ENCODE measurements around the gene EVA1C.
A peak's percentile ranks its signal among the peaks of the same experiment; 100 is the strongest.
"Not testable (repeated sequence)": the region's sequence is repeated elsewhere in the genome, so short reads cannot be mapped to it uniquely, and the experiment has no call there.

EVA1C gene, protein sequence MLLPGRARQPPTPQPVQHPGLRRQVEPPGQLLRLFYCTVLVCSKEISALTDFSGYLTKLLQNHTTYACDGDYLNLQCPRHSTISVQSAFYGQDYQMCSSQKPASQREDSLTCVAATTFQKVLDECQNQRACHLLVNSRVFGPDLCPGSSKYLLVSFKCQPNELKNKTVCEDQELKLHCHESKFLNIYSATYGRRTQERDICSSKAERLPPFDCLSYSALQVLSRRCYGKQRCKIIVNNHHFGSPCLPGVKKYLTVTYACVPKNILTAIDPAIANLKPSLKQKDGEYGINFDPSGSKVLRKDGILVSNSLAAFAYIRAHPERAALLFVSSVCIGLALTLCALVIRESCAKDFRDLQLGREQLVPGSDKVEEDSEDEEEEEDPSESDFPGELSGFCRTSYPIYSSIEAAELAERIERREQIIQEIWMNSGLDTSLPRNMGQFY

DNA sequence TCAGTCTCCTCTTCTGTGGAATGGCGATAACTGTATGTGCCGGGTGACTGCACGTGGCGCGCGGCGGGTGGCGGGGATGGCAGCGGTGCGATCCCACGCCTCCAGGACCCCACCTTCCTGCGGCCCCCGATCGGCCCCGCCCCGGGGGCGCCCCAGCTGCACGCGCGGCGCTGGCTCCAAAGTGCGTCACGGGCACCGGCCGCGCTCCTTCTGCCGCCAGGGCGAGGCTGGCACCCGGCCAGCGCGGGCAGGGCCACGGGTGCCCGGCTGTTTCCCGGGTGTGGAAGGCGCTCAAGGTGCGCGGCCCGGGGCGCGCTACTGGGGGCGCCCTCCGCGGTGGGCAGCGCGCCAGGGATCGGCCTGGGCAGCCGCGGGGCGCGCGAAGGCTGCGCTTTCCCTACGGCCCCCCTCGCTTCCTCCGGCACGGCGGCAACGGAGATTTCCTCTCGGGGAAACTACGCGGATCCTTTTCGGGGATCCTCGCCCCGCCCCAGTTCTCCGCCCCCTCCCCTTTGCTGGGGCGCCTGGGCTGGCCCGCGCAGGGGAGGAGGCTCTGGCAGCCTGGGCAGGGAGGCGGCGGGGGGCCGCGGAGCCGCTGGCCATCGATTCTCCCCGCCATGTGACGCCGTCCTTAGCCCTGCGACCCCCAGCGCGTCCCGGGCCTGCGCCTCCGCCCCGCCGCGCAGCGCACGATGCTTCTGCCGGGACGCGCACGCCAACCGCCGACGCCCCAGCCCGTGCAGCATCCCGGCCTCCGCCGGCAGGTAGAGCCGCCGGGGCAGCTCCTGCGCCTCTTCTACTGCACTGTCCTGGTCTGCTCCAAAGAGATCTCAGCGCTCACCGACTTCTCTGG, at the start of gene EVA1C:
Gene EVA1C, plus strand, starts transcription at position 545 of the 853 bp plus-strand sequence. Its CDS starts 148 bp downstream, at position 693.
- Mint-ChIP-seq H3K36me3 (no peaks in the 10 kb centered on the region), H3K4me1 (peaks cover 14% of the 10 kb centered on the region), H3K9me3 (no peaks in the 10 kb centered on the region), H3K27ac (peak within 1 kb of the TSS; percentile 77), H3K4me3 (peak within 1 kb of the TSS; percentile 90), H3K27me3 (peaks cover 67% of the 10 kb centered on the region)
- peak; percentile 55 for ATAC-seq

DNA sequence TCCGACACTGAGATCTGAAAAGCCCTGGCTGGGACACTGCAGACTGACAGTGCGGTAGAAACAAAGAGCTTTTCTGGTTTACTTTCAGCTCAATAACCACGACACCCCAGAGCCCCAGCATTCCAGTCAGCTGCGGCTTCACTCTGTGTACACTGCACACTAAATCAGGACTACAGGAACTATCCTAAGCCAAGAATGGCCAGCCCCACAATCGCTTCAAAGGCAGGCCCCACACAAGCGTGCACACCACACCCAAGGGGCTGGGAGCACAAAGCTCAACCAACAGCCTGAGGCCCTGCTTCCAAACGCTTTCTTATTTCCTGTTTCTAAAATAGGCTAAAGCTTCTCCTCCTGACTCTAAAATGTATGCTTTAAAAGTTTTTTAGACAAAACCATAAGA, 48.1 kb upstream of the EVA1C start:
- Mint-ChIP-seq H3K9me3 (no peaks in the 10 kb centered on the region), H3K27me3 (no peaks in the 10 kb centered on the region), H3K36me3 (peaks cover 93% of the 10 kb centered on the region), H3K4me1 (no peaks in the 10 kb centered on the region), H3K4me3 (no peak overlapping the region), H3K27ac (no peak overlapping the region)
- ATAC-seq, result no peak

DNA sequence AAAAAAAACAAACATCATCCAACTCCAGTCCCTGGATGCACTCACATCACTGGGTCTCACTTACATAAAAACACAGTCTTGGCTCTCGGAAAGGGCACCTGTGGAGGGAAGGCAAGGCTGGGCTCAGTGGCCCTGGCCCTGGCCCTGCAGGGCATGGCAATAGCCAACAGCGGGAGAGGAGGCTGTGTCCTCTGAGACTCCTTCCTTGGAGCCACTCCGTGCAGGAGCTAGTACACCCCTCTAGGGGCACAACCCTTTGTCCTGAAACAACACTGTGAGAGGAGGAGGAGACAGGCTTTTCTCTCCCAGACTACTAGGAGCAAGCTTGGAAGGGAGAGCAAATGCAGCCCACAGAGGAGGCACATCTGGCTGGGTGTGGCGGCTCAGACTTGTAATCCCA, 47.7 kb upstream of the EVA1C start:
- no peak for ATAC-seq
- H3K36me3 Mint-ChIP-seq, result peaks cover 89% of the 10 kb centered on the region
- H3K4me1 Mint-ChIP-seq, result no peaks in the 10 kb centered on the region
- no peak overlapping the region for H3K4me3 Mint-ChIP-seq
- H3K27ac Mint-ChIP-seq, result no peak overlapping the region
- H3K27me3 Mint-ChIP-seq, result no peaks in the 10 kb centered on the region
- no peaks in the 10 kb centered on the region for H3K9me3 Mint-ChIP-seq

DNA sequence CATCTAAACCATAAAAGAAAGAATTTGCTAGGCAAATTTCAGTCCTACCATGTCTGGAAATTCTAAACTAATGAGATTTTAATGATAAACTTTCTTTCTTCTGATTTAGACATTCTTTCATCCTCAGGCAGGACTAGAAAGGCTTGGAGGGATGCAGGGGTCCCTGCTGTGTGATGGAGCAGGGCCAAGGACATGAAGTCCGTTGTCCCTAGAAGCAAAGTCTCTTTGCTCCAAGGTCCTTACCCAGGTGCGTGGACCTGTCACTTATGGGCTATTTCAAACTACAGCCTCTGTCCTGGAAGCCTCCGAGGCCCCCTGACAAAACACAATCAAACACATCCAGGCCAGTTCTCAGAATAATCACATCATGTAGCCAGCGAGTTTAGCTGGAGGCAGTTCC, 46.3 kb upstream of the EVA1C start:
- H3K4me1 Mint-ChIP-seq, result no peaks in the 10 kb centered on the region

DNA sequence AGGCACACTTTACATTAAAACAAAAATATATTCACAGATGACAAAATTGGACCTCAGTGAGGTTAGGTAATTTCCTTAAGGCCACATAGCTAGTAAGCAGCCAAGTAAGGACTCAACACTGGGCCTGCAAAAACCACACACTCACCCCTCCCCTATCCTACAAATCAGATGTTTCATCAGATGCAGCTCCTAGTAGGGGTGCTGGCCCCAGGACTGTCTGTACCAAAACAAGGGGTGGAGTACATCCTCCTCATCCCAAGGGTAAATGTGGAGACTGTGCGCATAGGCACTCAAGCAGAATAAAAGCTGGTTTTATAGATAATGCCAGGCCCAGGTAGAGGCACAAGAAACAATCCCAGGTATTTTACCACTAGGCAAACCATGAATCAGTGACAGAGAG, 45.3 kb upstream of the EVA1C start:
- Mint-ChIP-seq H3K27ac (no peak overlapping the region), H3K4me1 (no peaks in the 10 kb centered on the region), H3K36me3 (peaks cover 83% of the 10 kb centered on the region), H3K4me3 (no peak overlapping the region), H3K9me3 (no peaks in the 10 kb centered on the region), H3K27me3 (no peaks in the 10 kb centered on the region)
- ATAC-seq, result no peak

More for the DNA sequence above, 46.3 kb upstream of the EVA1C start:
- no peak for ATAC-seq
- H3K27me3 Mint-ChIP-seq, result no peaks in the 10 kb centered on the region
- H3K36me3 Mint-ChIP-seq, result peaks cover 83% of the 10 kb centered on the region
- no peaks in the 10 kb centered on the region for H3K9me3 Mint-ChIP-seq
- no peak overlapping the region for H3K4me3 Mint-ChIP-seq
- no peak overlapping the region for H3K27ac Mint-ChIP-seq

DNA sequence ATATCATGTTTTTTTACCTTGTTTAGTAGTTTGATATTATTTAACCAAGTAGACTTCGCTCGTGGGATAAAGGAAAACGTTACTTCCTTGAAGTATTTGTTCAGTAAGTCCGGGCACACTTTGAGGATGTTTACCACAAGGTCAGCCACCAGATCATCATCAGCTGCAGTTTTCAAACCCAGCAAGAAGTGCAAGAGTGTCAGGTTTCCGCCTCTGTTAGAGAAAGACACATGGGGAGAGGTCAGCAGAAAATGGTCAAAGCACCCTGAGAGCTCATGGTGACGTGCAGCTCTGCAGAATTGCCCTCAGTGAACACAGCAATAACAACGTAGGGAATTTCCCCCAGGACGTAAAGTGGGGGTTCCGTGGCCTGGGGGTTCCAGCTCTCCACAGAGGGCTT, 44.1 kb upstream of the EVA1C start:
- peaks cover 86% of the 10 kb centered on the region for H3K36me3 Mint-ChIP-seq
- no peak overlapping the region for H3K4me3 Mint-ChIP-seq
- ATAC-seq, result no peak
- no peak overlapping the region for H3K27ac Mint-ChIP-seq
- no peaks in the 10 kb centered on the region for H3K9me3 Mint-ChIP-seq
- no peaks in the 10 kb centered on the region for H3K4me1 Mint-ChIP-seq
- no peaks in the 10 kb centered on the region for H3K27me3 Mint-ChIP-seq

DNA sequence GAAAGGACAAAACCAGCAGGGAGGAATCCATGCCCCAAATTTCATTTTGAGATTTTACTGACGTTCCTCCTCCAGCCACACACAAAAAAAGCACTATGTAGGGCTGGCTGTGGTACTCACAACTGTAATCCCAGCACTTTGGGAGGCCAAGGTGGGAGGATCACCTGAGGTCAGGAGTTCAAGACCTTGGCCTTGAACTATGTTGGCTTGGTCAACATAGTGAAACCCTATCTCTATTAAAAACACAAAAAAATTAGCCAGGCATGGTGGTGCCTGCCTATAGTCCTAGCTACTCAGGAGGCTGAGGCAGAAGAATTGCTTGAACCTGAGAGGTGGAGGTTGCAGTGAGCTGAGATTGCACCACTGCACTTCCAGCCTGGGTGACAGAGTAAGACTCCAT, 43.5 kb upstream of the EVA1C start:
- not testable (repeated sequence) for H3K27me3 Mint-ChIP-seq, H3K4me3 Mint-ChIP-seq, ATAC-seq, H3K4me1 Mint-ChIP-seq, H3K27ac Mint-ChIP-seq, H3K9me3 Mint-ChIP-seq
- H3K36me3 Mint-ChIP-seq, result peaks cover 80% of the 10 kb centered on the region

DNA sequence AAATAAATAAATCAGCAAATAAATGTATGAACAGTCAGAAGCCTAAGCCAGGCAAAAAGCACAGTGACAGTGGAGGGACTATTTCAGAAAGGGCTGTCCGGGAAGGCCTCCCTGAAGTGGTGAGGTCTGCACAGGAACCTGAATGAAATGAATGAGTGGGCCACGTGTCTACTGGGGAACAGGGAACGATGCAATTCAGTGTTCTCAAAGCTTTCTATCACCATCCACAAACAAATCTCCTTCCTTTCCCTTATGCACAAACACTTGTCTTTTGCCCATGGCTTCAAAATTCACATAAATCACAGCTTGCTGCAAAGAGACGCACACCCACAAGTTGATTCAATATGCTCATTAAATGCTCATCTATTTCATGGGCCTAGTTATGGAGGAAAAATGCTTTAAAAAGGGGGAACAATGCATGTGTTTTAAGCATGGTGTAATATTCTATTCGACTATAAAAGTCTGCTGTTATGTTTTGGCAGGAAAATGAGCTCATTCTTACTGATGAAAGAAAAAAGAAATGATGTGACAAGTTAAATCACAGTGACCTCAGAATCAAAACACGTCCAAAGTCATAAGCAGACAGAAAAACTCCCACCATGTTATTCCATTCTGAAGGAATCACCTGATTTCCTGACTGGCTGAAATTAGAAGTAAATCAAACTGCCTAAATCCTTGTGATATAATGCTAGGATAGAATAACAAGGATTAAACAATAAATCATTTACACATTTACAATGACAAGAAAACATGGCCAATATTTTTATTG, 41.3 kb upstream of the EVA1C start:
- H3K36me3 Mint-ChIP-seq, result peaks cover 66% of the 10 kb centered on the region
- H3K27ac Mint-ChIP-seq, result no peak overlapping the region
- no peaks in the 10 kb centered on the region for H3K4me1 Mint-ChIP-seq
- no peak overlapping the region for H3K4me3 Mint-ChIP-seq
- H3K9me3 Mint-ChIP-seq, result no peaks in the 10 kb centered on the region
- ATAC-seq, result no peak
- H3K27me3 Mint-ChIP-seq, result no peaks in the 10 kb centered on the region

DNA sequence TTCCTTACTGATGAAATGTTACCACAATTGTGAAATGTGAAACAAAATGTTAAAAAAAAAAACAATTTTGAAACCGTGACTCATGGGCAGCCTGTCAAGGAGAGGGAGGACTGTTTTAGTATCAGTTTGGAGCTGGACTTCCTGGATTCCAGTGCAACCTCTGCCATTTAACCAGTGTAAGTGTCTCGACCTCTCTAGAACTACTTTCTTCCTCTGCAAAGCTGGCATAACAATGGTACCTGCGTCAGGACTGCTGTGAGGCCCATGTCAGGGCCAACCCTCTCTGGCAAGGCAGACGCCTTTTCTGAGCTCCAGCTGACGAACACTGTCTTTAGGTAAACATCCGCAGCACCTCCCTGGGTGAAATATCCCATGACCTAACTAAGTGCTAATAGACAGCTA, 40.6 kb upstream of the EVA1C start:
- no peaks in the 10 kb centered on the region for H3K4me1 Mint-ChIP-seq
- peaks cover 66% of the 10 kb centered on the region for H3K36me3 Mint-ChIP-seq
- H3K4me3 Mint-ChIP-seq, result no peak overlapping the region
- no peaks in the 10 kb centered on the region for H3K27me3 Mint-ChIP-seq
- H3K27ac Mint-ChIP-seq, result no peak overlapping the region
- ATAC-seq, result no peak
- no peaks in the 10 kb centered on the region for H3K9me3 Mint-ChIP-seq

DNA sequence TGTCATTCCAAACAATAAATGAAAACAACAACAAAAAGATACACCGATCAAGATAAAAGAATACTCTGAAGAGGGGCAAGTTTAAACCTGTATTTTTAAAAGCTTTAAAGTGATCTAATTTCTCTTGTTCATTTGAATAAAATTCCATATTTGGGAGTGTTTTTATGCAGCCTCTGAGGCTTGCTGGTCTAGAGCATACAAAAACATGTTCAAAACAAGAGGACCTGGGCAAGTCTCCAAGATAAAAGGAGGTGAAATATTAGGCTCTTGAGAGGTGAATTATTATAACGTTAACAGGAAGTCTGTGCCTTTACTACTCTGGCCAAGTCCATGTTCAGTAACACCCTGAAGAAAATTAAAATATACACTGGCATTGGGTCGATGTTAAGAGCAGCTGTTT, 39.8 kb upstream of the EVA1C start:
- Mint-ChIP-seq H3K27ac (no peak overlapping the region), H3K9me3 (no peaks in the 10 kb centered on the region), H3K4me3 (no peak overlapping the region), H3K27me3 (no peaks in the 10 kb centered on the region), H3K36me3 (peaks cover 66% of the 10 kb centered on the region), H3K4me1 (no peaks in the 10 kb centered on the region)
- ATAC-seq, result no peak

DNA sequence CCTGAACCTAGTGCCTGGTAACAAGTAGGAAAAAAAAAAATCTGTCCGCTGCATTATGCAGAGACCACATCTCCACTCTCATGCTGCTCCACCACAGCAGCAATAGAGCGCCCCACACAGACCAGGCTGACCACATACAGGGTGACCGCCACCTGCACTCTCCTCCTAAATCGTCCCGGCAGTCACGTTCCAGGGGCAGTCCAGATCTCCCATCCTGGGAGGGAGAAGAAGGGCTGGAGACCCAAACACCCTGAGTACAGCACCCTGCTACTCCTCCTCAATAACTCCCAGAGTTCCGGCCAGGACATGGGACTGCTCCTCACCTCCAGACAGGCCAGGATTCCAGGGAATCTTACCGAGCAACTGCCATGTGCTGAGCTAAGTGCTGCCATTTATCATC, 35.0 kb upstream of the EVA1C start:
- no peak overlapping the region for H3K4me3 Mint-ChIP-seq
- H3K36me3 Mint-ChIP-seq, result peaks cover 63% of the 10 kb centered on the region
- no peaks in the 10 kb centered on the region for H3K4me1 Mint-ChIP-seq
- no peaks in the 10 kb centered on the region for H3K27me3 Mint-ChIP-seq
- ATAC-seq, result no peak
- H3K9me3 Mint-ChIP-seq, result no peaks in the 10 kb centered on the region
- no peak overlapping the region for H3K27ac Mint-ChIP-seq

DNA sequence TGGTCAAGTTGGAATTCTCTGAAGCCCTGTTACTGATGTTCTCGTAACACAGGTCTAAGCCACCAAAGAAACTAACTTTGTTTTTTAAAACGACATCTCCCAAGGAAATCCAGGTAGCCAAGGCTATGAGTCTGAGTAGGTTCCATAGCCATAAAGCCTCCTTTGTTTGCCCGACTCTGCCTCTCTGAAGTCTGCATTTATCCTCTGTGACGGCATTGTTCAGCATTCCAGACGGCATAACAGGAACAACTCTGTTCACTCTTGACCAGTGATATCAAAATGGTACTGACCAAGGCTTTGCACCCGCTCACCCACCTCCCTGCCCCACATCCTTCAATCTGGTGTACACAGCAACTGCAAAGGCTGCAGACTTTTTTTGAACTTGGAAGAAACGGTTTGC, 34.5 kb upstream of the EVA1C start:
- Mint-ChIP-seq H3K27me3 (no peaks in the 10 kb centered on the region), H3K4me1 (no peaks in the 10 kb centered on the region), H3K36me3 (peaks cover 61% of the 10 kb centered on the region), H3K4me3 (no peak overlapping the region), H3K27ac (no peak overlapping the region), H3K9me3 (no peaks in the 10 kb centered on the region)
- ATAC-seq, result no peak

DNA sequence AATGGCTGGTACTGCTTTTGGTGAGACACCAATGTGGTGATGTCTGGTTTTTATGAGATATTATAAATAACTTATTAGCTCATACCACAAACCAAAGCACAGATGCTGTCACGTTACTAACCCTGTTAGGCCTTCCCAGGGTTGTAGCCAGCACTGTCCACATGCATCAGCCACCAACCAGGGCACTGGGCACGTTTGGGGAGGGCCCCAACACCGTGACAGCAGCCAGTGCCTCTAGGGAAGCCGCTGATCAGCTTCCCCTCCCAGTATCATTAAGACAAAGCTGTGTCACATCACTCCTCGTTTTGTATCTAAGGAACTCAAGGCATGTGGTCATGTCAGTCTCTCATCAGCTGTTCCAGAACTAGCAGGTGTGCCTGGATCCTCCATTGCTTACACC, 33.5 kb upstream of the EVA1C start:
- Mint-ChIP-seq H3K27ac (no peak overlapping the region), H3K4me3 (no peak overlapping the region), H3K36me3 (peaks cover 67% of the 10 kb centered on the region), H3K4me1 (no peaks in the 10 kb centered on the region), H3K9me3 (no peaks in the 10 kb centered on the region), H3K27me3 (no peaks in the 10 kb centered on the region)
- ATAC-seq, result no peak

DNA sequence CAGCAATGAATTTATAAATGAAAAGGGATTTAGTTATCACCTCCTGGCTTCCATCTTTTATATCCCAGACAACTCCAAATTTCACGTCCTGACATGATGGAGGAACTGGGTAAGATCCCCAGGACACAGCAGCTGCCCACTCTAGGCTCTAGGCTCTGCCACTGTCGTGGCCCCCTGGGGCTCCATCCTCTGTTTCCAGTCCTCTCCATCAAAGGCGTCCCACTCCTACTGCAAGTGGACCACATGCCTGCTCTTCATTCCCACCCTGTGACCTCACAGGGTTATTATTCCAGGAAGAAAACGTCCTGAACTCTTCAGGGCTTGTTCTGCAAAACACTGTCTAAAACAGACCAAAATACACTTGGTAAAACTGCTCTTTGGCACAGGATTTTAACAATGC, 31.6 kb upstream of the EVA1C start:
- H3K36me3 Mint-ChIP-seq, result peaks cover 81% of the 10 kb centered on the region
- no peak overlapping the region for H3K4me3 Mint-ChIP-seq
- peaks cover 8% of the 10 kb centered on the region for H3K4me1 Mint-ChIP-seq
- no peaks in the 10 kb centered on the region for H3K27me3 Mint-ChIP-seq
- no peak overlapping the region for H3K27ac Mint-ChIP-seq
- no peaks in the 10 kb centered on the region for H3K9me3 Mint-ChIP-seq
- ATAC-seq, result no peak

DNA sequence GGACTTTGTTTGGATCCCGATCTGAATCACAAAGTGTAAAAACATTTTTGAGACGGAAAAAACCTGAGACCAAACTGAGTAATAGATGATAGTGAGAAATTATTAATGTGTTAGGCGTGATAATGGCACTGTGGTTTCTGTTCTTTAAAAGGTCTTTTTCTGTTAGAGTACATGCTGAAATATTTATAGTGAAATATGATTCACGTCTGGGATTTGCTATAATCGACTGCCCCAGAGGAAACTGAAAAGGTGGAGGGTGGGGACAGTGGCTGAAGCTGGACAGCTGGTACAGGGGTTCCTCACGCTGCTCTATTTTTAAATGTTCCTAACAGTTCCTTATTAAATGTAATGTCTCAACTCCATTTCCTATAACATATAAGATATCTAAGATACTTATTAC, 30.9 kb upstream of the EVA1C start:
- Mint-ChIP-seq H3K4me3 (no peak overlapping the region), H3K27ac (no peak overlapping the region), H3K36me3 (peaks cover 75% of the 10 kb centered on the region), H3K4me1 (peaks cover 12% of the 10 kb centered on the region), H3K9me3 (no peaks in the 10 kb centered on the region), H3K27me3 (no peaks in the 10 kb centered on the region)
- no peak for ATAC-seq
